GM12875 (cell line): ENCODE results near the gene NDUFB3.
A peak's percentile ranks its signal among the peaks of the same experiment; 100 is the strongest.

Experiments
- H3K4me3 ChIP-seq: one replicate; pipeline ENCODE4 v1.5.1; 2011; ENCODE audit warnings: low read depth, low read length, control low read depth
- TF ChIP-seq, protein P1 (sequence below): IDR thresholded peaks from 2 replicates; pipeline ENCODE4 v1.5.1; 2011; ENCODE audit warnings: low read depth, mild to moderate bottlenecking, control low read depth, inconsistent platforms, low read length, moderate library complexity, borderline replicate concordance; ENCODE audit not compliant: insufficient read depth

NDUFB3 gene

DNA sequence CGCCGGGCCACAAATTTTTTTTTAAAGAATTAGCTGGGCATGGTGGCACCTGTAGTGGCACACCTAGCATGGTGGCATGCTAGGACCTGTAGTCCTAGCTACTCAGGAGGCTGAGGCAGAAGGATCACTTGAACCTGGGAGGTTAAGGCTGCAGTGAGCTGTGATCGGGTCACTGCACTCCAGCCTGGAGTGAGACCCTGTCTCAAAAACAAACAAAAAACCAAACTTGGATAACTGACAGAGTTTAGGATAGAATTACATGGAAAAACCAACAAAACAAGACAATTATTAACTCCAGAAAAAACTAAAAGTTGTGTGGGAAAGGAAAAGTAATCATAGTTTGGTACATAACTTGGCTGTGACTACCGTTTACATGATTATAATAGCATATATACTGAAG, 42.5 kb downstream of the NDUFB3 start:
- TF ChIP-seq, protein P1, sequence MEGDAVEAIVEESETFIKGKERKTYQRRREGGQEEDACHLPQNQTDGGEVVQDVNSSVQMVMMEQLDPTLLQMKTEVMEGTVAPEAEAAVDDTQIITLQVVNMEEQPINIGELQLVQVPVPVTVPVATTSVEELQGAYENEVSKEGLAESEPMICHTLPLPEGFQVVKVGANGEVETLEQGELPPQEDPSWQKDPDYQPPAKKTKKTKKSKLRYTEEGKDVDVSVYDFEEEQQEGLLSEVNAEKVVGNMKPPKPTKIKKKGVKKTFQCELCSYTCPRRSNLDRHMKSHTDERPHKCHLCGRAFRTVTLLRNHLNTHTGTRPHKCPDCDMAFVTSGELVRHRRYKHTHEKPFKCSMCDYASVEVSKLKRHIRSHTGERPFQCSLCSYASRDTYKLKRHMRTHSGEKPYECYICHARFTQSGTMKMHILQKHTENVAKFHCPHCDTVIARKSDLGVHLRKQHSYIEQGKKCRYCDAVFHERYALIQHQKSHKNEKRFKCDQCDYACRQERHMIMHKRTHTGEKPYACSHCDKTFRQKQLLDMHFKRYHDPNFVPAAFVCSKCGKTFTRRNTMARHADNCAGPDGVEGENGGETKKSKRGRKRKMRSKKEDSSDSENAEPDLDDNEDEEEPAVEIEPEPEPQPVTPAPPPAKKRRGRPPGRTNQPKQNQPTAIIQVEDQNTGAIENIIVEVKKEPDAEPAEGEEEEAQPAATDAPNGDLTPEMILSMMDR: no peak
- no peak overlapping the region for H3K4me3 ChIP-seq

DNA sequence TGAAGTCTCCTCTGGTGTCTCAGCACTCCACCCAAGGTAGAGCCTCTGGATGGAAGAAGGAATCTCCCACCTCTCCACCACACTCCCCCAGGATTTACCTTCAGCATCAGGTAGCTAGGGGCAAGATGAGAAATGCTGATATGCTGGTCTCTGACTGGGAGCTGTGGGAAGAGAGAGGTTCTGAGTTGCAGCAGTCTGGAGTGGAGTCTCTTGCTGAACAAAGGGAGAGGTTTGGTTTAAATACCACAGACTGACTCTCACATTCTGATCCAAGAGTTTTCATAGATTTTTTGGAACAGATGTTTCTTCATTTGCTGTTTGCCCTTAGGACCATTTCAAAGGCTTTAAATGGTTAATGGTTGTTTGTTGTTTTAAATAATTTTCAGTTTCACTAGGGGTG, 43.0 kb downstream of the NDUFB3 start:
- peak overlapping the region; percentile 0 for H3K4me3 ChIP-seq
- TF ChIP-seq, protein P1: no peak

DNA sequence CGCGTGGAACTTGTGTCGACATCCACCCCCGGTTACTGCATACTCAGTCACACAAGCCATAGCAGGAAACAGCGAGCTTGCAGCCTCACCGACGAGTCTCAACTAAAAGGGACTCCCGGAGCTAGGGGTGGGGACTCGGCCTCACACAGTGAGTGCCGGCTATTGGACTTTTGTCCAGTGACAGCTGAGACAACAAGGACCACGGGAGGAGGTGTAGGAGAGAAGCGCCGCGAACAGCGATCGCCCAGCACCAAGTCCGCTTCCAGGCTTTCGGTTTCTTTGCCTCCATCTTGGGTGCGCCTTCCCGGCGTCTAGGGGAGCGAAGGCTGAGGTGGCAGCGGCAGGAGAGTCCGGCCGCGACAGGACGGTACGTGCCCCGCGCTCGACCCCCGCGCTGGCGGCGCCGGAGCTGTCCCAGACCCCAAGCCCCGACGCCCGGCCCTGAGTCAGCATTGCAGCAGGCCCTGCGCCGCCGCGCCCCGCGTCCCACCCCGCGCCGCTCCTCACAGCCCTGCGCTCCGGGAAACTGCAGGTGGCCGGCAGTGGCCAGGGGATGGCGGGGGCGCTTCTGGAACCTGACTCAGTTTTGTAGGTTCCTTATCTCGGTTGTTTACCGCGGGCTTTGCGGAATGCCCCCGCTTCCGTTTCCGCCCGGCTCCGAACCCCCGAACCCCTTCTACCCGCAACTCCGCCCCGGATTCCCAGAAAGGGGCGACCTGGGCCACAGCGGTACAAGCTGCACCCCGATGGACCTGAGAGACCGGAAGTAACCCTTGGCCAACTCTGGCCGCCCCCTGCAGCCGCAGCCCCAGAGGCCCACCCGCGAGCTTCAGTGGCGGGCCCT, 44.5 kb downstream of the NDUFB3 start, which contains the start of gene CFLAR:
TSS of gene CFLAR (plus strand) at position 50 of the 844 bp plus-strand sequence. CDS start 13,702 bp downstream, outside the sequence.
- H3K4me3 ChIP-seq: peak within 1 kb of the TSS; percentile 72
- TF ChIP-seq, protein P1: no peak

DNA sequence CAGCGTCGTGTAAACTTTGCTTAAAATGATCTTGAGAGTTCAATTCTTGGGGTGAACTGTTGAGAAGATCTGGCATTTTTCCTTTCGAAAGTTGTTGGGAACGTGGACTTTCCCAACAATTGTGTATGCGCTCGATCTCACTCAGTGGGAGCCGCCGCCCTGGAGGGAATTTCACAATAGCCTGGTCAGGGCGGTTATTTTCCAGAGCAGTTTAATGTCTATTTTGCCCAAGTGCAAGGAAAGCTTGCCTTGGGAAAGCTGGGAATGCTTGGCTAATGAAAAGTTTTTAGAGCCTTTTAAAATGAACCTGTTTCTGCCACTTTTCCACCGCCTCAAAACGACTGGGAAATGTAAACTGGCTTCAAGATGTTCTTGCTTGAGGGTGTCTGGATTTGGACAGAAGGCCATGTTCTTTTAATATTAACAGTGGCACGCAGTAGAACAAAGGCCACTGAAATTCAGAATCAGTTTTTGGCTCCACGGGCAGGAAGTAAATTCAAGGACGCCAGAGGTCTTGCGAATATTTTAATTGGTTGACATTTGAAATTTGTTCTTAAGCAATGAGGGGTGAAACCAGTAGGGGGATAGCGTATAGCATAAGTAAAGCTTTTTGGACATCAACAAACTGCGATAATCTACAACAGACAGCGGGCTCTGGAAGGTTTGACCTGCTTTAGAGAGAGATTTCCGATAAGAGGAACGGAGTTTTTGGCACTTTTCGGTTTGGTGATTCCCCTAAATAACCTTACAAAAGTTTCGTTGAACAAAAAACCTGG, 45.3 kb downstream of the NDUFB3 start:
- H3K4me3 ChIP-seq: peak overlapping the region; percentile 72
- TF ChIP-seq, protein P1: peak; percentile 45

DNA sequence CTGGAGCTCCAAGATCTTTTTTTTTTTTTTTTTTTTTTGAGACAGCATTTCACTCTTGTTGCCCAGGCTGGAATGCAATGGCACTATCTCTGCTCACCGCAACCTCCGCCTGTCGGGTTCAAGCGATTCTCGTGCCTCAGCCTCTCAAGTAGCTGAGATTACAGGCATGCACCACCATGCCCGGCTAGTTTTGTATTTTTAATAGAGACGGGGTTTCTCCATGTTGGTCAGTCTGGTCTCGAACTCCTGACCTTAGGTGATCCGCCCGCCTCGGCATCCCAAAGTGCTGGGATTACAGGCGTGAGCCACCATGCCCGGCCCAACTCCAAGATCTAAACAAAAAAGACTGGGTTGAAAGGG, 45.9 kb downstream of the NDUFB3 start:
- peak overlapping the region; percentile 58 for H3K4me3 ChIP-seq

DNA sequence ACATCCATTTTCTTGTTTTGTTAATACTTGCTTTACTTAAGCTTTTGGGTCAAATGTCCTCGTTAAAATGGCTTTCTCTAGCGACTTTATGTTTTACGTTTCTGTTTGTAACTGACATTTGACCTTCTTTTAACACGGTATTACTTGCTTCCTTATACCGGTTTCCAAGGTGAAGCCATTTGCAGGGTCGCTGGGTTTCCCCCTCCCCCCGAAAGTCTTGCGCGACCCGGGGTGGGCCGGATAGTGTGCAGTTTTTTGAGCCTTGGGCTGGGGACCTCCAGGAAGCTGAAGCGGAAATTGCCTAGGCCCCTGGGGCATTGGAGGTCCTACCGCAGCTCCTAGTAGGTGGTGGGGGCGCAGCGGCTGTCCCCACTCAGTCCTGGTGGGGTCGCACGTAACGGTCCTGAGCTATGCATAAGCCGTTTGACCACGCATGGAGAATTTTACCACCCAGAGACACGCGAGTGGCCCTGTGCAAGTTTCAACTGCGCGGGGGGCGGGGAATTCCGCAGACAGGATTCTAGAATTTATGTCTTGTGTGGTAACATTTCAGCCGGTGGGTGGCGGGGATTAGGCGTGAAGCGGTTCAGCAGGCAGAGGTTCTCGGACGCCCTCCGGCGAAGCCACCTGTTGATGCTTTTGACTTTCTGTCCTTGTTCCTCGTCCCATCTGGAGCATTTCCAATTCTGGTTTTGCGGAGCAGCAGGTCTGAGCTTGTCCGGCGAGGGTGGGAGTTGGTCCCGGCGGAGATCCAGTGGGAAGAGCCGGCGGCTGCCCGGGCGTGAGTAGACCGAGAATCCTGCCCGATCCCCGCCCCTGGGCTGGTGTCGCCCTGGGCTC, 46.5 kb downstream of the NDUFB3 start:
- peak overlapping the region; percentile 58 for H3K4me3 ChIP-seq
- TF ChIP-seq, protein P1: peak; percentile 41; the same call in 1 of the 2 replicates
